DOHH2 (cell line): ENCODE data around the gene TTC8.
"Not testable (repeated sequence)": the region's sequence is repeated elsewhere in the genome, so short reads cannot be mapped to it uniquely, and the experiment has no call there.

Experiments
- H3F3A ChIP-seq: fragments of 200-600 bp; sonication (generic), shearing (Covaris generic); 2 replicates; pipeline ENCODE4 v1.6.0; 2016; ENCODE audit warnings: antibody characterized with exemption, mild to moderate bottlenecking; ENCODE audit not compliant: control insufficient read depth, insufficient read depth
- H3K27ac ChIP-seq: fragments of 200-600 bp; sonication (generic); 2 replicates; pipeline ENCODE4 v1.5.1; 2014; ENCODE audit warnings: low read depth, mild to moderate bottlenecking, low read length, moderate library complexity
- H3K27me3 ChIP-seq: fragments of 200-600 bp; sonication (generic); 2 replicates; pipeline ENCODE4 v1.6.1; 2014; ENCODE audit warnings: mild to moderate bottlenecking, low read length, mixed read lengths; ENCODE audit not compliant: control insufficient read depth
- H3K36me3 ChIP-seq: fragments of 200-600 bp; sonication (generic); 2 replicates; pipeline ENCODE4 v1.6.1; 2014; ENCODE audit warnings: mild to moderate bottlenecking, low read length, moderate library complexity, mixed read lengths; ENCODE audit not compliant: control insufficient read depth
- H3K4me1 ChIP-seq: fragments of 200-600 bp; sonication (generic); 2 replicates; pipeline ENCODE4 v1.6.1; 2014; ENCODE audit warnings: mild to moderate bottlenecking, low read length, mixed read lengths; ENCODE audit not compliant: control insufficient read depth
- H3K4me2 ChIP-seq: fragments of 200-600 bp; sonication (generic); 2 replicates; pipeline ENCODE4 v1.6.0; 2014; ENCODE audit warnings: mild to moderate bottlenecking, low read length, moderate library complexity
- H3K4me3 ChIP-seq: fragments of 200-600 bp; sonication (generic); 2 replicates; pipeline ENCODE4 v1.5.1; 2014; ENCODE audit warnings: mild to moderate bottlenecking, low read length, mixed read lengths
- H3K79me2 ChIP-seq: fragments of 200-600 bp; sonication (generic); 2 replicates; pipeline ENCODE4 v1.6.1; 2014; ENCODE audit warnings: mild to moderate bottlenecking, low read length, mixed read lengths; ENCODE audit not compliant: control insufficient read depth
- H3K9me2 ChIP-seq: fragments of 200-600 bp; sonication (generic); replicated peaks from 2 replicates; pipeline ENCODE4 v1.6.1; 2014; ENCODE audit warnings: mild to moderate bottlenecking, low read length, mixed read lengths; ENCODE audit not compliant: control insufficient read depth
- H3K9me3 ChIP-seq: fragments of 200-600 bp; sonication (generic); 2 replicates; pipeline ENCODE4 v1.6.1; 2014; ENCODE audit warnings: antibody characterized with exemption, low read length, mixed read lengths; ENCODE audit not compliant: control insufficient read depth, insufficient read depth
- H4K20me1 ChIP-seq: fragments of 200-600 bp; sonication (generic); 2 replicates; pipeline ENCODE4 v1.6.0; 2014; ENCODE audit warnings: low read depth, mild to moderate bottlenecking, antibody characterized with exemption, low read length, moderate library complexity; ENCODE audit not compliant: control insufficient read depth, insufficient read depth
- EZH2phosphoT487 ChIP-seq: fragments of 200-600 bp; sonication (generic); IDR thresholded peaks from 2 replicates; pipeline ENCODE4 v1.6.1; 2017; ENCODE audit warnings: borderline replicate concordance, mild to moderate bottlenecking, antibody characterized with exemption, low read length, moderate library complexity, mixed read lengths
- TF ChIP-seq, protein P1 (sequence below): fragments of 200-600 bp; sonication (generic); IDR thresholded peaks from one replicate; pipeline ENCODE4 v1.5.1; 2014; ENCODE audit warnings: antibody characterized with exemption, mild to moderate bottlenecking, low read depth, low read length; ENCODE audit not compliant: poor library complexity, severe bottlenecking

Gene TTC8

GRCh38 chr14:88786715-88787114 lies 37.7 kb upstream of the TTC8 start:
- Histone ChIP-seq H3K27me3 (peaks cover 6% of the 10 kb centered on the region), H4K20me1 (no peaks in the 10 kb centered on the region), H3K36me3 (no peaks in the 10 kb centered on the region), H3K9me3 (peaks cover 20% of the 10 kb centered on the region), H3K4me3 (no peak overlapping the region), H3K9me2 (no peaks in the 10 kb centered on the region), H3K4me1 (peaks cover 16% of the 10 kb centered on the region), H3K4me2 (no peak overlapping the region), H3F3A (peaks cover 5% of the 10 kb centered on the region; the same call in 1 of the 2 replicates), H3K27ac (no peak overlapping the region), H3K79me2 (peaks cover 6% of the 10 kb centered on the region; the same call in 1 of the 2 replicates)
- TF ChIP-seq, protein P1, sequence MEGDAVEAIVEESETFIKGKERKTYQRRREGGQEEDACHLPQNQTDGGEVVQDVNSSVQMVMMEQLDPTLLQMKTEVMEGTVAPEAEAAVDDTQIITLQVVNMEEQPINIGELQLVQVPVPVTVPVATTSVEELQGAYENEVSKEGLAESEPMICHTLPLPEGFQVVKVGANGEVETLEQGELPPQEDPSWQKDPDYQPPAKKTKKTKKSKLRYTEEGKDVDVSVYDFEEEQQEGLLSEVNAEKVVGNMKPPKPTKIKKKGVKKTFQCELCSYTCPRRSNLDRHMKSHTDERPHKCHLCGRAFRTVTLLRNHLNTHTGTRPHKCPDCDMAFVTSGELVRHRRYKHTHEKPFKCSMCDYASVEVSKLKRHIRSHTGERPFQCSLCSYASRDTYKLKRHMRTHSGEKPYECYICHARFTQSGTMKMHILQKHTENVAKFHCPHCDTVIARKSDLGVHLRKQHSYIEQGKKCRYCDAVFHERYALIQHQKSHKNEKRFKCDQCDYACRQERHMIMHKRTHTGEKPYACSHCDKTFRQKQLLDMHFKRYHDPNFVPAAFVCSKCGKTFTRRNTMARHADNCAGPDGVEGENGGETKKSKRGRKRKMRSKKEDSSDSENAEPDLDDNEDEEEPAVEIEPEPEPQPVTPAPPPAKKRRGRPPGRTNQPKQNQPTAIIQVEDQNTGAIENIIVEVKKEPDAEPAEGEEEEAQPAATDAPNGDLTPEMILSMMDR: no peak
- no peak for TF ChIP-seq EZH2phosphoT487

GRCh38 chr14:88789573-88789972 lies 34.9 kb upstream of the TTC8 start:
- peaks cover 13% of the 10 kb centered on the region; the same call in 1 of the 2 replicates for H3F3A ChIP-seq
- H3K9me2 ChIP-seq, H3K79me2 ChIP-seq, H3K27ac ChIP-seq, H3K36me3 ChIP-seq, H3K9me3 ChIP-seq, H3K4me2 ChIP-seq, H4K20me1 ChIP-seq, H3K4me3 ChIP-seq: not testable (repeated sequence)
- peaks cover 28% of the 10 kb centered on the region for H3K4me1 ChIP-seq
- peaks cover 11% of the 10 kb centered on the region for H3K27me3 ChIP-seq

DNA sequence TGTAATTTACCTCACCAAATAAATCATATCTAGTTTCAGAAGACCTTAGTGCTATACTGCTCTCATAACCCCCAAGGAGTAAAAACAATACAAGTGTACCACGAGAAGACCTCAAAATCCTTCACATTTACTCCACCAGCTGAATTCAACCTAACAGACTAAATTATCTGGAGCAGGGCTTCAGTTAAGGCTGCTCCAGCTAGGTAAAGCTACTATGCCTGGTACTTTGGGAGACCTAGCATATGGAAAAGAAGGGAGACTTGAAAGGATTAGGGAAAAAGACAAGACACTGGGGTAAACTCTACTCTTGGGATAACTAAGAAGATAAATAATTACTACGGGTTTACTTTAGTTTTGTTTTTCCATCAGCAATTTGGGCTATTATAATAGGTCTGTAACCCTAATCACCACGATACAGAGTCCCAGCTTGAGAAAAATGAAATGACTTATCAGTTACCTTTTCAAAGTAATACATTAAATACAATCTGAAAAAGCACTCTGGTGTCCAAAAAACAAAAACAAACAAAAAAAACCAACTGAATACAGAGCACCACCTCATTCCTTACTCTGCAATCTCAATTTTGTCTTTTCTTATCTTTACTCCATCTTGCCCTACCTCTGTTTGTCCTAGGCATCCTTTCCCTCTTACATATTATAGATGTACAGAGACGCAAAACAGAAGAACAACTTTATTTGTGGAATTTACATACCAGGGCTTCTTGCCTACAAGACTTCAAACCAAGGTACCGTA lies 33.8 kb upstream of the TTC8 start:
- Histone ChIP-seq H3K36me3 (no peaks in the 10 kb centered on the region), H3K4me3 (peak overlapping the region; percentile 86), H3K79me2 (peaks cover 8% of the 10 kb centered on the region; the same call in 1 of the 2 replicates), H3K4me1 (peaks cover 28% of the 10 kb centered on the region), H3K9me2 (no peaks in the 10 kb centered on the region), H3F3A (peaks cover 13% of the 10 kb centered on the region; the same call in 1 of the 2 replicates), H3K9me3 (peaks cover under 1% of the 10 kb centered on the region; the same call in 1 of the 2 replicates), H3K27ac (no peak overlapping the region), H3K27me3 (peaks cover 11% of the 10 kb centered on the region), H4K20me1 (no peaks in the 10 kb centered on the region), H3K4me2 (peak overlapping the region; percentile 88)
- no peak for TF ChIP-seq EZH2phosphoT487

DNA sequence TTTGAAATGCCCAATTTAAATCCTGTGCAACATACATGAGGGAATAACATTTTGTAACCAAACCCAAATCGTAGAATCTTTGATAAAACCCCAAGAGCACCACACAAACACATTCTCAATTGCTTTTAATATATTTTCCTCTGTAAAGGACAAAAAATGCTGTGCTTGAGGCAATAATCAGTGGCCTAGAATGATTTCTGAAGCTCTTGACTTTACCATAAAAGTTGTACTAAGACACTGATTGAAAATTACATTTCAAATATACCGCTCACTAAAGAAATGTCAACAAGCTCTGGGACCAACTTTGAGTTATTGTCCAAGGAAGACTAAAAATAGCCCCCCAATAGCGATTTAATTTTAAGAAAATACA lies 33.2 kb upstream of the TTC8 start:
- peak overlapping the region; percentile 88 for H3K4me2 ChIP-seq
- peaks cover 28% of the 10 kb centered on the region for H3K4me1 ChIP-seq
- no peaks in the 10 kb centered on the region for H4K20me1 ChIP-seq
- peaks cover 11% of the 10 kb centered on the region for H3K27me3 ChIP-seq
- no peaks in the 10 kb centered on the region for H3K36me3 ChIP-seq
- H3K79me2 ChIP-seq: peaks cover 8% of the 10 kb centered on the region; the same call in 1 of the 2 replicates
- TF ChIP-seq, protein P1: no peak
- no peak for TF ChIP-seq EZH2phosphoT487
- peaks cover 13% of the 10 kb centered on the region; the same call in 1 of the 2 replicates for H3F3A ChIP-seq
- H3K9me2 ChIP-seq: no peaks in the 10 kb centered on the region
- no peak overlapping the region for H3K27ac ChIP-seq
- H3K9me3 ChIP-seq: no peaks in the 10 kb centered on the region
- peak overlapping the region; percentile 86 for H3K4me3 ChIP-seq
